ENCODE measurements around the gene ACOX3. TPM values are rescaled to one million over a fixed set of nuclear protein-coding genes. Genes with fewer than 3 reads are reported as not detected.

The ACOX3 gene
- total and polyA plus RNA-seq, 2 of the 8 experiments (the other 6 are each of a cell fraction or from before 2014, with no cell fraction given) = 2.5 to 9.9 TPM

GRCh38 chr4:8472158-8472688 is 31.7 kb upstream of the ACOX3 start:
- H3K27me3 ChIP-seq (replicated peaks in 1 of 4; ENCODE audit: control insufficient read depth in 3 of 4, extremely low read depth in 1 of 4, insufficient read depth in 3 of 4, low read length in 3 of 4) = no peaks in the 10 kb centered on the region
- peaks cover 0 to 14% (median 8%) of the 10 kb centered on the region in 4 experiments; a peak in 4 of 8 replicates for H3K36me3 ChIP-seq (ENCODE audit: control insufficient read depth in 2 of 4, insufficient read depth in 4 of 4, low read length in 3 of 4)
- H4K8ac ChIP-seq (ENCODE audit: extremely low read depth, insufficient read depth, low read length) = no peak overlapping the region
- H3K23ac ChIP-seq (ENCODE audit: insufficient read length) = no peak overlapping the region
- FAIRE-seq = no peak
- H3K27ac ChIP-seq (ENCODE audit: low read depth, low read length) = no peak overlapping the region
- no peak overlapping the region for H2AK5ac ChIP-seq (ENCODE audit: low read depth, low read length)
- 85% methylated on average over 8 of the region's 8 CpGs; no CpG with 5 or more reads in 1 of the 2 experiments for WGBS, 2 experiments (ENCODE audit: extremely low coverage in 1 of 2, insufficient coverage in 1 of 2, insufficient read length in 1 of 2, insufficient replicate concordance in 2 of 2, low coverage in 1 of 2, low lambda C conversion rate in 2 of 2, missing lambda C conversion rate in 1 of 2)
- DNase-seq (ENCODE audit: low read depth in 1 of 2, low spot score in 2 of 2) = no peak
- no peaks in the 10 kb centered on the region for H3K9me3 ChIP-seq (ENCODE audit: insufficient read depth in 2 of 2, low read depth in 1 of 2, low read length in 1 of 2)
- H2BK20ac ChIP-seq (ENCODE audit: low read length) = no peak overlapping the region
- H3K23me2 ChIP-seq (ENCODE audit: low read depth, low read length) = no peaks in the 10 kb centered on the region
- peaks cover 0 to 5% (median 2%) of the 10 kb centered on the region in 4 experiments; a peak in 2 of 7 replicates for H3K4me1 ChIP-seq (replicated peaks in 1 of 4; ENCODE audit: control insufficient read depth in 3 of 4, insufficient read depth in 4 of 4, low read length in 3 of 4)
- H3K18ac ChIP-seq (ENCODE audit: extremely low read depth, low read length) = no peak overlapping the region
- H4K5ac ChIP-seq (ENCODE audit: insufficient read length, low read depth, low read length) = no peak overlapping the region
- H3K56ac ChIP-seq (replicated peaks; ENCODE audit: insufficient read length, low read depth, low read length) = no peak overlapping the region
- ChIA-PET CTCF (ENCODE audit: partially characterized antibody) (interaction anchor here (1.0 to 11.2 kb wide), 16 partner anchors 13 to 445 kb away, joined by 3 to 237 read pairs (median 4); partner anchors contain the start of gene CPZ), POLR2A (ENCODE audit: partially characterized antibody) (interaction anchor here (0.9 to 2.2 kb wide), 4 partner anchors 9 to 120 kb away, joined by 3 to 7 read pairs (median 4); partner anchors contain the start of gene CPZ)
- no peak overlapping the region for H2BK12ac ChIP-seq (ENCODE audit: low read depth, low read length)
- H3K14ac ChIP-seq (ENCODE audit: insufficient read length) = no peak overlapping the region
- H3K4ac ChIP-seq (replicated peaks; ENCODE audit: insufficient read length, low read depth, low read length) = no peak overlapping the region
- no peak overlapping the region for H3K4me3 ChIP-seq (ENCODE audit: extremely low read depth in 1 of 4, insufficient read depth in 2 of 4, low read depth in 3 of 4, low read length in 4 of 4)
- peaks cover 0 to 2% of the 10 kb centered on the region in 2 experiments for H4K20me1 ChIP-seq (replicated peaks in 1 of 2; ENCODE audit: control insufficient read depth in 1 of 2, insufficient read depth in 2 of 2, low read length in 2 of 2)
- no peak overlapping the region for H2AFZ ChIP-seq (ENCODE audit: low read length)
- no peak overlapping the region; a peak in 1 of 7 replicates for H3K9ac ChIP-seq (replicated peaks in 1 of 4; ENCODE audit: extremely low read depth in 1 of 4, low read depth in 3 of 4, low read length in 3 of 4)
- no peak overlapping the region for H2BK5ac ChIP-seq (ENCODE audit: low read depth, low read length)
- H4K91ac ChIP-seq (replicated peaks; ENCODE audit: insufficient read length, low read length) = no peak overlapping the region
- no peak overlapping the region for H2BK15ac ChIP-seq (ENCODE audit: low read length)
- no peaks in the 10 kb centered on the region for H3K79me1 ChIP-seq (ENCODE audit: low read depth, low read length)
- no peak overlapping the region for H3K4me2 ChIP-seq (ENCODE audit: insufficient read depth in 1 of 2, low read depth in 2 of 2, low read length in 2 of 2)
- H3K79me2 ChIP-seq (ENCODE audit: control insufficient read depth in 1 of 2, insufficient read depth in 2 of 2, low read length in 2 of 2) = no peaks in the 10 kb centered on the region
- no peak overlapping the region for H2BK120ac ChIP-seq (replicated peaks; ENCODE audit: low read depth, low read length)
- TF ChIP-seq MAX (IDR thresholded peaks at IDR 0.05) (no peak), CTBP2 (IDR thresholded peaks at IDR 0.05; ENCODE audit: borderline replicate concordance, insufficient read depth, insufficient read length, low read length) (no peak), CEBPB (IDR thresholded peaks at IDR 0.05; ENCODE audit: low read depth, low read length) (no peak), TAF1 (IDR thresholded peaks at IDR 0.05; ENCODE audit: low read depth, low read length) (no peak), TCF12 (IDR thresholded peaks at IDR 0.05; ENCODE audit: low read depth, low read length) (no peak), FOSL1 (IDR thresholded peaks at IDR 0.05; ENCODE audit: insufficient read depth, low read depth, low read length) (no peak), POU5F1 (IDR thresholded peaks at IDR 0.05; ENCODE audit: low read depth, low read length) (no peak), MAFK (IDR thresholded peaks at IDR 0.05; ENCODE audit: low read depth, low read length) (no peak), SIRT6 (IDR thresholded peaks at IDR 0.05; ENCODE audit: low read length) (no peak), RAD21 (IDR thresholded peaks at IDR 0.05 in 1 of 2, conservative IDR thresholded peaks at IDR 0.05 in 1 of 2; ENCODE audit: low read depth in 2 of 2, low read length in 2 of 2) (no peak), ATF3 (IDR thresholded peaks at IDR 0.05; ENCODE audit: insufficient read depth, low read depth, low read length) (no peak), CHD2 (IDR thresholded peaks at IDR 0.05; ENCODE audit: low read length) (no peak), SIX5 (IDR thresholded peaks at IDR 0.05; ENCODE audit: low read depth, low read length) (no peak)
